Stimulated activated CD4-positive, alpha-beta T cell treated with anti-CD3 and anti-CD28 coated beads, TNF-alpha, amount 100 ng/mL, for 24 hours (primary cell): ENCODE measurements around the gene RIOK2.
"Not testable (repeated sequence)": the region's sequence is repeated elsewhere in the genome, so short reads cannot be mapped to it uniquely, and the experiment has no call there.

Experiments used
- DNase-seq, 3 experiments: peaks; one replicate each; pipeline ENCODE4 v3.0.0-alpha.2; 2020; ENCODE audit warnings: low read depth in 3 of 3

The RIOK2 gene

DNA sequence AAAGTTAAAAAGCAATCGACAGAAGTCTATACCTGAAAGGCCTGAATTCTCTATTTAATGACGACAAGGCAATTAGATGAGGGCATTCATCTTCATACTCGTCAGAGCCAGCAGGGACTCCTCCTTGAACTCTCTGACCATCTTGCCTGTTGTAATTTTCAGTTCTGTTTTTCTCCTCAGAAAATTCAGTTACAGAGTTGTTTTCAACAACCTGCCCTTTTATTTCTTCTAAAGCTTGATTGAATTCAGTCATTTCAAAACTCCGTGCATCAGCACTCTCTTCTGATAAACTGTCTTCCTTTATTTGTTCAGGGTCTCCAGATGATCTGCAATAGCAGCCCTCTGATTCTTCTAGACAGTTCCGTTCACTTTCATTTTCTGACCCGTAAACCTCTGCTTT, 15.6 kb downstream of the RIOK2 start:
- DNase-seq = no peak

- no peak for DNase-seq
Measured at GRCh38 chr5:97165726-97166125, 17.3 kb downstream of the RIOK2 start.

DNA sequence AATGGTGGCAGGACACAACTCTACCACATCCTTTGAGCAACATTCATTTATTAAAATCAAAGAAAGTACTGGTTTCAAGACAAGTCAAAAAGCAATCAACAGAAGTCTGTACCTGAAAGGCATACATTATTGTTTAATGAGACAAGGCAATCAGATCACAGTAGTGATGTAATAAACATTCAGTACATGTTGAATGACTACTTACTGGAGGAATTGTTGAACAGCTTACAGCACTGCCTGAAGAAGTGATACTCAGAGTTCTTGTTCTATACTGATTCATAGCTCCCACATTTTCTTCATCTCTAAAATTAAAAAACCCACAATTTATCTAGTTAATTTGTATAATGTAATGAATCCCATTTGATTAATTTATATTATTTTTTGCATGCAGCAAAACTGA, 18.2 kb downstream of the RIOK2 start:
- no peak for DNase-seq

- no peak for DNase-seq
Measured at GRCh38 chr5:97163790-97164285, 19.2 kb downstream of the RIOK2 start.

DNA sequence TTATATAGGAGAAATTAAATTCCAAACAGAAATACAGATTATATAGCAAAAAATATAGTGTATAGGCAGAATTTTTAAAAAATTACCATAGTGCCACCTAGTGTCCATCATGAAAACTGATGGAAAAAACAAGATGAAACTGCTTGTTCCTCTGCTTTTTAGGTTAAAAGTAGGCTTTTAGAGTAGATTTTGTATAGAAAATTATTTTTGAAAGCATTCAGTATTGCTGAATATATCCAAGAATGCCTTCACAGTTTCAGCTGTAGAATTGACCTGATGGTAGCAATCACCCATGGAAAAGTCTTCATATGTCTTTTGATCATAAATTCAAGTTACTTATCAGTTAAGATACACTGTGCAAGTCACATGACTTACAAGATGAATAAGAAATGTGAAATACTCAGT, 19.7 kb downstream of the RIOK2 start:
- DNase-seq = no peak

- peak in 1 of 3 experiments; percentile 25 for DNase-seq
Measured at GRCh38 chr5:97162045-97162444, 21.0 kb downstream of the RIOK2 start.

DNA sequence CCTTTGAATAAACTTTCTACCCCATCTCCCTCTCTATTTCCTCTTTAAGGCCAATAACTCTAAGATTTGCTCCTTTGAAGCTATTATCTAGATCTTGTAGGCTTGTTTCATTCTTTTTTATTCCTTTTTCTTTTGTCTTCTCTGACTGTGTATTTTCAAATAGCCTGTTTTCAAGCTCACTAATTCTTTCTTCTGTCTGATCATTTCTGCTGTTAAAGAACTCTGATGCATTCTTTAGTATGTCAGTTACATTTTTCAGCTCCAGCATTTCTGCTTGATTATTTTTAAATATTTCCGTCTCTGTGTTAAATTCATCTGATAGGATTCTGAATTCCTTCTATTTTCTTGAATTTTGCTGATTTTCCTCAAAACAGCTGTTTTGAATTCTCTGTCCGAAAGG, 25.4 kb downstream of the RIOK2 start:
- DNase-seq = no peak

- no peak for DNase-seq
Measured at GRCh38 chr5:97151370-97151769, 31.7 kb downstream of the RIOK2 start.

DNA sequence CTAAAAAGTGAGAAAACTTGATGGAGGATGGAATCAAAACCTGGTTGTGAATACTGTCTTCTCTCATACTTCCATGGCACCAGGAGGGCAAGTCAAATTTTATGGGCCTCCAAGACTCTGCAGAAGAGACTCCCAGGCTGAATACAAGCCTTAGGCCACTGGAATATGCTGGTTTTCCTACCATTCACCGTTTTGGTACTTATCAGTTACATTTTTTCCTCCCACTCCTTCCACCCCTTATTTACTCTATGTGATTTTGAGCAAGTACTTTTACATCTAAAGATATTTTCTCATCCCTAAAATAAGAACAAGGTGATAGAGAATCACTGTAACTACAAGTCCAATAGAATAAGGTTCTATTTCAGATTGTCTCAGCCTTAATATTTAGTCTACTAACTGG, 32.6 kb downstream of the RIOK2 start:
- DNase-seq = no peak

DNA sequence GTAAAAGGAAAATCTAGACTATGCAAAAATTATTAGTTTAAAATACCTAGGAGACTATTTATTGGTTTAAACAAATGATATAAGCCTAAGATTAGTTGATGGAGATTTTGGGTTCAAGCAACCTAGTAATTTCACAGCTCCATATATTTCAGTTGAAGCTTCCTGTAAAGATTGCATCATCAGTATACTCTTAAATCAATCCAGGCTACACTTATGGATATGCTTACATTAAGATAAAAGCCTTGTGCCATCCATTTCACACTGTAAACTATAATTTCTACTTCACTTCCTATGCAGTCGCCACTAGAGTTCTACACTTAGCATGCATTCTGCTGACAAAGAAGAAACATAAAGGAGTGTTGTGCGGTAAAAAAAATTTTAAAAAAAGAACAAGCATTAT, 33.3 kb downstream of the RIOK2 start:
- DNase-seq = no peak

DNA sequence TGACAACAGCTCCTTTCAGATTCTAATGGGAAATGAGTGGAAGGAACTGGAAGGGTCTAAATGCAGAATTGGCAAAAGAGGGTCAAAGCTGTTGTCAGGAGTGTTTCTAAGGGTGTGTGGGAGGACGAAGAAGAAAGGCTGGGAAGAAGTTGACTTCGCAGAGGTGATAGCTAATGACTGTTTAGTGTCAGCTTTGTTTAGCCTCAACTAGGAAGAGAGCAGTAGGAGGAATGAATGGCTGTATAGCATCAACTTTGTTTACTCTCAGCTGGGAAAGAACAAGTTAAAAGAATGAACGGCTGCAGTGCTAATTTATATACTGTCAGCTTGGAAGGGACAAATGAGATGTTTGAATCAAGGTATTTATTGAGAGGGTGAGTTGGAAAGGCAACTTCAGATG, 34.8 kb downstream of the RIOK2 start:
- no peak for DNase-seq

DNA sequence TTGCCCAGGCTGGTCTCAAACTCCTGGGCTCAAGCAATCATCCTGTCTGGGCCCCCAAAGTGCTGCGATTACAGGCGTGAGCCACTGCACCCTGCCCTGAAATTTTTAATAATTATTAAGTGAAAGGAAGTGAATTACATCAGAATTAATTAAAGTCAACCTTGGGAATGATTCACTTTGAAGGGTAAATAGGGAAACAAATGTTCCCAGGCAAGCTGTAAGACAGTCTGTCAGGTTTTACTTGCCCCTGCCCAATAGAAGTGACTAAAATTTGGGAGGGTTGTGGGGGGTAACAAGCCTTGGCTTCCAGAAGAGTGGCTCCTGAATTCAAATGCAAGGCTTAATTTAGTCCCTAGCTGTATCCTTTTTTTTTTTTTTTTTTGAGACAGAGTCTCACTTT, 39.3 kb downstream of the RIOK2 start:
- no peak for DNase-seq

DNA sequence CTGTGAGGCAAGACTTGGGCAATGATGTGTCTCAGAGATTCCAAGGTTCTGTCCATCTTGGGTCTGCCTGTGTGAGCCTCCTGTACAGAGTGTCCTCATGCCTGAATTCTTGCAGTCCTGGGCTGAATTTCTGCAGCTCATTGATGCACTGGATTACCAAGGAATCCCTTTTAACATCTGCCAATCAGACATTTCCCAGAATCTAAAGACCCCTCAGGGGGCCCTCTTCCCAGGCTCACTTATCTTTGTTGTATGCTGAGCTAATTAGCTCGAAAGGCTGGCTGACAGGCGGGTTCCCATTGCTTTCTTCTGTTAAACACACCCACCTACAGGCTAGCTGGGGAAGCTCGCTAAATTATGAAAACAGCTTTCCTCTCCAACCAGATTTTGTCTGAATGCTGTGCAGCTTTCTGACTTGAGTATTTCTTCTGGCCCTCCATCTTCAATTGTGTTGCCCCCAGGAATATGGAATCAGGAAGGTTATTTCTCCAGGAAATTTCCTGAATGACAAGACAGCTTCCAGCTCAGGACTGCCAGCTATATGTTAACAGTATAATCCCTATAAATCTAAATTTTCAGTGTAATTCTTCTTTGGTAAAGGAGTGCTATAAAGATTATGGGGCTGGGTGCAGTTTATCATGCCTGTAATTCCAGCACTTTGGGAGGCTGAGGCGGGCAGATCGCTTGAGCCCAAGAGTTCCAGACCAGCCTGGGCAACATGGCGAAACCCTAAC, 40.4 kb downstream of the RIOK2 start, which contains the start of gene LIX1:
Gene LIX1 (minus strand): TSS at position 91 of the 734 bp plus-strand sequence. CDS start 35 bp downstream, at position 56.
- peak in 1 of 3 experiments; percentile 6 for DNase-seq

DNA sequence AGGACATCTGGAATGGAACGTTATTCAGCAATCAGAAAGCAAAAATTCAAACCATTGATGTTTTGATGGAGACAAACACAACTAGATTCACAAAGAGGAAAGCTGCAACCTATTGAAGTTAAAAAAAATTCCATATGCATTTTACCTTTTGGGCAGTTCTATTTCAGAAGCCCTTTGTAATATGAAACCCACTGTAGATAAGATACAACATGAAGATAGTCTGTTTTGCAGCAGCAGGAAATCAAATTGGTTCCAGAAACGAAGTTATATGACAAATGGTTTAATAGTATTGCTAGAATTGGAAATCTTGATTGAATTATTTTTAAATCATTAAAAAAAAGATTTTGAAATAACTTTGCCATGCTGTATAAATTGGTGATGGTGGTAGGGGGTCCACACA, 41.5 kb downstream of the RIOK2 start:
- no peak for DNase-seq

DNA sequence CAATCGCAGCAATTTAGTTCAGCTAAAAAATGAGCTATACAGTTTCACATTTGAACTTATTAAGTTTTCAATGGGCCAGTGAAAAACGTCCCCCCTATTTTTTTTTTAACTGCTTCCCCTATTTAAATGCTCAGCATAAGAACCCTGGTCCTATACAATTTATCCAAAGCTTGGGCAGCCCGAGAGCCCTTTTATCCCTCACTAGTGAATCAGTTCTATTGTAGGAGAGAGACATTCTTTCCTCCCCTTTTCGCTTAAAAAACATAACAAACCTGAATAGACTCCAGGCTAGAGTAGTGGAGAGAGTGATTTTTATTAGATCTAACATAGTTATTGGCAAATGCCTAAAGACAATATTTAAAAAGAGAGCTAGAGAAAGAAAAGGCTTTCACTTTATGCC, 42.0 kb downstream of the RIOK2 start:
- DNase-seq = no peak

- not testable (repeated sequence) for DNase-seq
Measured at GRCh38 chr5:97140250-97140649, 42.8 kb downstream of the RIOK2 start.

GRCh38 chr5:97136475-97136874, 46.6 kb downstream of the RIOK2 start:
- no peak for DNase-seq

DNA sequence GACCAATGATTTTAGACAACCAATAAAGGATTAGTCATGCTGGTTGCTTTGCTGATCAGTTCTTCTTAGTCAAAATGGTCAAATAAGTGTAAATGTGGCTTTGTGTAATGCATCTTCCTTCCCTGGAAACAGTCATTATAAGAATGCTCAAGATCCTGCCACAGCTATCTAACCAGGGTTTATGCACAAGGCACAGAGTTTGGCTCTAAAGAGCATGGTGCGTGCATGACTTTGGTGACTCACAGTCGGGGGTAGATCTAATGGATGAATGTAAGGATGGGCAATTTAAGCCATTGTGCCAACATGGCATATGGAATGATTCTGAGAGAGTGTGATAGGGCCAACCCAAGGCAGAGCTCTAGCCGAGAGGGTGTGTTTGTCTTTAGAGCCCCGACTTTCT, 47.2 kb downstream of the RIOK2 start:
- no peak for DNase-seq

DNA sequence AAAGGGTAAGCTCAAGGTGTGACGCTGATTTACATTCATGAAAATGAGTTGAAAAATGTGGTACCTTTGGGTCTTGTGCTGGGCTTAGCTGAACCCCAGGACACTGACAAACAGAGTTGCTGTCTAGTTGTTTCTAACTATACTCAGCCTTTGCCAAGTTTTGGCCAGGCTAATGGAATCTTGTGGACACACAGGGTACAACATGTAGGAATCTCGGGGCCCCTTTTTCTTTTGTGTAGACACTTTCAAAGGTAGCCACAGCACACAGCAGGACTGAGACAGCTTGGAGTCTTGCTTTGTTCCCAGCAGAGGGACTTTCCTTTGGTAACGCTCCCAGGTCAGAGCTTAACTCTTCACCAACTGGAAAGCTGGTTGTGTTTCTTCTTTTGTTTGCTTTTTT, 48.4 kb downstream of the RIOK2 start:
- no peak for DNase-seq

DNA sequence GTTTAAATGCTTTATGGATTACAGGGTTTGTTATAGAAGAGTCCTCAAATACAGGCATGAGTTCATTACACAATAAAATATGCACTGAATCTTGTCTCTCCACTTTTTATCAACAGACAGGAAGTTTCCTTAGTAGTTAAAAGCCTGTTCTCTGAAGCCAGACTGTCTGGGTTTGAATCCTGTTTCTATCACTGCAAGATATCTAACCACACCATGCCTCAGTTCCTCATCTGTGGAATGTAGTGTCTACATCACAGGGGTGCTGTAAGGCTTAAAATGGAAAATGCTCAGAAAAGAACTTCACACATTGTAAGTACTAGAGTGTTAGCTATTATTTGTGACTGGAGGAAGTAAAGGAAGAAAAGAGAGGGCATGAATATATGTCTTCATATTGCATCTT, 49.9 kb downstream of the RIOK2 start:
- no peak for DNase-seq

- no peak for DNase-seq
Measured at GRCh38 chr5:97131921-97132320, 51.1 kb downstream of the RIOK2 start.

- no peak for DNase-seq
Measured at GRCh38 chr5:97131139-97131710, 51.8 kb downstream of the RIOK2 start.

GRCh38 chr5:97127727-97128126, 55.3 kb downstream of the RIOK2 start:
- DNase-seq = no peak
